Subcutaneous abdominal adipose tissue (tissue), 5 donors: ENCODE measurements around the gene CASS4.

Experiments used
- H3K27ac ChIP-seq: one replicate; pipeline ENCODE4 v1.7.0; 2013; ENCODE audit warnings: low read depth, mild to moderate bottlenecking, inconsistent platforms, low read length, moderate library complexity
- H3K27me3 ChIP-seq, 5 donors: one replicate each; pipeline ENCODE4 v1.7.0; 2013; ENCODE audit warnings: low read length in 5 of 5, inconsistent platforms in 1 of 5; ENCODE audit not compliant: control insufficient read depth in 5 of 5, insufficient read depth in 4 of 5
- H3K36me3 ChIP-seq, 5 donors: one replicate each; pipeline ENCODE4 v1.7.0; 2013; ENCODE audit warnings: low read length in 5 of 5; ENCODE audit not compliant: control insufficient read depth in 5 of 5, insufficient read depth in 5 of 5
- H3K4me1 ChIP-seq, 5 donors: one replicate each; pipeline ENCODE4 v1.7.0; 2013; ENCODE audit warnings: low read length in 5 of 5, mild to moderate bottlenecking in 3 of 5, moderate library complexity in 1 of 5; ENCODE audit not compliant: control insufficient read depth in 5 of 5, insufficient read depth in 5 of 5
- H3K4me3 ChIP-seq, 5 donors: one replicate each; pipeline ENCODE4 v1.7.0; 2013; ENCODE audit warnings: low read length in 5 of 5, low read depth in 1 of 5
- H3K9ac ChIP-seq, 5 donors: one replicate each; pipeline ENCODE4 v1.7.0; 2013; ENCODE audit warnings: low read length in 5 of 5, mild to moderate bottlenecking in 4 of 5, moderate library complexity in 3 of 5
- H3K9me3 ChIP-seq, 5 donors: one replicate each; pipeline ENCODE4 v1.7.0; 2013; ENCODE audit warnings: low read length in 5 of 5; ENCODE audit not compliant: control insufficient read depth in 5 of 5
- donor health status: healthy.
- donor health status: healthy.
- donor health status: healthy.
- donor health status: healthy.
- donor health status: healthy.

The CASS4 gene

GRCh38 chr20:56428881-56429280 is 16.8 kb downstream of the CASS4 start:
- H3K36me3 ChIP-seq: no peaks in the 10 kb centered on the region
- H3K9me3 ChIP-seq: no peaks in the 10 kb centered on the region
- no peak overlapping the region for H3K9ac ChIP-seq
- no peak overlapping the region for H3K27ac ChIP-seq
- no peak overlapping the region for H3K4me3 ChIP-seq
- peaks cover 0 to 3% (median 0%) of the 10 kb centered on the region in 5 donors for H3K27me3 ChIP-seq
- peaks cover 0 to 18% (median 9%) of the 10 kb centered on the region in 5 donors for H3K4me1 ChIP-seq

GRCh38 chr20:56429502-56429901 is 17.4 kb downstream of the CASS4 start:
- H3K4me3 ChIP-seq: no peak overlapping the region
- H3K4me1 ChIP-seq: peaks cover 0 to 18% (median 9%) of the 10 kb centered on the region in 5 donors
- H3K9me3 ChIP-seq: no peaks in the 10 kb centered on the region
- H3K9ac ChIP-seq: no peak overlapping the region
- peaks cover 0 to 3% (median 0%) of the 10 kb centered on the region in 5 donors for H3K27me3 ChIP-seq
- no peak overlapping the region for H3K27ac ChIP-seq
- no peaks in the 10 kb centered on the region for H3K36me3 ChIP-seq

GRCh38 chr20:56429941-56430340 is 17.9 kb downstream of the CASS4 start:
- Histone ChIP-seq H3K4me1 (peaks cover 0 to 18% (median 9%) of the 10 kb centered on the region in 5 donors), H3K27me3 (peaks cover 0 to 3% (median 0%) of the 10 kb centered on the region in 5 donors), H3K9ac (no peak overlapping the region), H3K9me3 (no peaks in the 10 kb centered on the region), H3K27ac (no peak overlapping the region), H3K36me3 (no peaks in the 10 kb centered on the region), H3K4me3 (no peak overlapping the region)

- Histone ChIP-seq H3K27ac (no peak overlapping the region), H3K9ac (no peak overlapping the region), H3K27me3 (peaks cover 0 to 3% (median 0%) of the 10 kb centered on the region in 5 donors), H3K4me3 (no peak overlapping the region), H3K36me3 (no peaks in the 10 kb centered on the region), H3K4me1 (peaks cover 0 to 18% (median 9%) of the 10 kb centered on the region in 5 donors), H3K9me3 (no peaks in the 10 kb centered on the region)
These were observed 18.4 kb downstream of the CASS4 start for GRCh38 chr20:56430461-56430860.

DNA sequence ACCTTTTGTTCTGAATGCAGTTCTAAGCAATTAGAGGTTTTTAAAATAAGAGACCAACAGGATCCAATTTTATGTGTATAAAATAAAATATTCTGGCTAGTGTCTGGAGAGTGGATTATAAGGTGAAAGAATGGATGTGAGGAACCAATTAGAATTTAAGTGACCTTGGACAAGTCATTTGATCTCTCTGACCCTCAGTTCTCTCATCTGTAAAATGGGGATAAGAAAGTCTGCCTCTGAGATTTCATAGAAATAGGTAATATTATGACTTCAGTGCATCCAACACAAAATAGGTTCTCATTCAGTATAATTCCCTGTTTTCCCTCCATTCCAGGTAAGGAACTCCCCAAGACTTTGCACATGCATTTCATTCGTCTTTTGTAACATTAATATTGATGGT is 18.9 kb downstream of the CASS4 start:
- Histone ChIP-seq H3K4me1 (peaks cover 0 to 18% (median 9%) of the 10 kb centered on the region in 5 donors), H3K36me3 (no peaks in the 10 kb centered on the region), H3K9ac (no peak overlapping the region), H3K27ac (no peak overlapping the region), H3K4me3 (no peak overlapping the region), H3K27me3 (peaks cover 0 to 3% (median 0%) of the 10 kb centered on the region in 5 donors), H3K9me3 (no peaks in the 10 kb centered on the region)

DNA sequence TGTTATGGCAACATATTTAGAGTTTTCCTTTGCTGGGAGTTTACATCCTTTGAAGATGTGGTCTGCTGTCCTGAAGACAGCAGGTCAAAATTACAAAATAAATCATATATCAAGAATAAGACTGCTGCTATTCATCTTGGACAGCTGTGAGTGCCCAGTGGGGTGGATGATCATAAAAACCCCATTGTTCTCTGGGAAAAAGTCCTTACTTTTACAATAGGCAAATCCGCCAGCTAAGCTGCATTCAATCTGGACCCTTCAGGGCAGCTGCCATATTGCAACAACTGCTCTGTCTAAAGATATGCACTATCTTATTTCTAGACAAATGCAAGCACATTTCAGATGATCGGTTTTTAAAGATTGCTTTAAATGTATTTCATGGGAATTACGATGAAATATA is 19.4 kb downstream of the CASS4 start:
- Histone ChIP-seq H3K4me3 (no peak overlapping the region), H3K27ac (no peak overlapping the region), H3K27me3 (peaks cover 0 to 3% (median 0%) of the 10 kb centered on the region in 5 donors), H3K9ac (no peak overlapping the region), H3K36me3 (no peaks in the 10 kb centered on the region), H3K4me1 (peaks cover 0 to 18% (median 9%) of the 10 kb centered on the region in 5 donors), H3K9me3 (no peaks in the 10 kb centered on the region)

DNA sequence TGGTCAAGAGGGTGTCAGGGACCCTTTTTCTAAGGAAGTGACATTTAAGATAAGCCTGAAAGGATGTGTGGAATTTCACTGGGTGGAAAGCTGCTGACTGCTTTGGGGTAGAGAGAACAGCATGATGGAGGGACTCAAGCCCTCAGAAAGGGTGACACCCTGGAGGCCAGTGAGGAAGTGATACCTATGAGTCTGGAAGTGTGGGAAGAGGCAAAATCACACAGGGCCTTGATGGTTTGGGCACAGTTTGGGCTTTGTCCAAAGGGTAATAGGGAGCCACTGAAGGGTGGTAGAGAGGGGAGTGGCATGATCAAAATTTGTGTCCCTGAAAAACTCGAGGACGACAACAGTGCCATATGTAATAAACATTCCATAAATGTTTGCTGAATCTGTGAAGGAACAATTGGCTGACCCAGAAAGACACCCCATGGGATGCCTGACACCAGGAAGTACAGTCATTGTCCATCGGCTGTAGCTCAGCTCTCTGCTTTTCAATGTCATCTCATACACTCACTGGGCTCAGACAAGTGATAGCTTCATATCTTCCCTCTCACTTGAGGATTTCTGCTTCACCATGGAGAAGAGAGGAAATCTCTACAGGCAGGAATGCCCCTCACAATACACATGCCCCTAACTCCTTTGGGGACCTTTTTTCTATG is 21.3 kb downstream of the CASS4 start:
- peaks cover 0 to 16% (median 9%) of the 10 kb centered on the region in 5 donors for H3K4me1 ChIP-seq
- no peaks in the 10 kb centered on the region for H3K9me3 ChIP-seq
- no peak overlapping the region for H3K9ac ChIP-seq
- H3K27ac ChIP-seq: no peak overlapping the region
- no peak overlapping the region for H3K4me3 ChIP-seq
- H3K36me3 ChIP-seq: peaks cover 0 to 2% (median 0%) of the 10 kb centered on the region in 5 donors
- H3K27me3 ChIP-seq: peaks cover 0 to 3% (median 0%) of the 10 kb centered on the region in 5 donors

- Histone ChIP-seq H3K27me3 (peaks cover 0 to 3% (median 0%) of the 10 kb centered on the region in 5 donors), H3K9me3 (no peaks in the 10 kb centered on the region), H3K4me1 (peaks cover 0 to 11% (median 9%) of the 10 kb centered on the region in 5 donors), H3K27ac (no peak overlapping the region), H3K36me3 (peaks cover 0 to 2% (median 0%) of the 10 kb centered on the region in 5 donors), H3K9ac (no peak overlapping the region), H3K4me3 (no peak overlapping the region)
These were observed 21.8 kb downstream of the CASS4 start for GRCh38 chr20:56433880-56434255.

DNA sequence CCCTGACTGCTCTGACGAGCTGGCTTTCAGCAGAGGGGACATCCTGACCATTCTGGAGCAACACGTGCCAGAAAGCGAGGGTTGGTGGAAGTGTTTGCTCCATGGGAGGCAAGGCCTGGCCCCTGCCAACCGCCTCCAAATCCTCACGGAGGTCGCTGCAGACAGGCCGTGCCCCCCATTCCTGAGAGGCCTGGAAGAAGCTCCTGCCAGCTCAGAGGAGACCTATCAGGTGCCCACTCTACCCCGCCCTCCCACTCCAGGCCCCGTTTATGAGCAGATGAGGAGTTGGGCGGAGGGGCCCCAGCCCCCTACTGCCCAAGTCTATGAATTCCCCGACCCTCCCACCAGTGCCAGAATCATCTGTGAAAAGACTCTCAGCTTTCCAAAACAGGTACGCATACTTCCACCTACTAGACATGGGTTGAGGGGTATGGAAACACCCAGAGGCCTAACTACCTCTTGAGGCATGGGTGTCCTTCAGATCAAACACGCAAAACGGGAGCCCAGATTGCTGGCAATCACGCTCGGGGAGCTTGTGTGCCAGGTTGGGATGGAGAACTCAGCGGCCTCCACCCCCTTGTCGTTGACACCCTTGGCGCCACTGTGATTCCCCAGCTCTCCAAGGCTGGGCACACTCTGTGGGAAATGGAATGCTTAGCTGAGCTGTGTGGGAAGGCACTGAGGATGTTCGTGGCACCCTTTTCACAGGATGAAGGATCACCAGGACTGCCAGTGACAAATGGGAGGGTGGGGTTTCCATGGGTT is 25.3 kb downstream of the CASS4 start:
- peaks cover 0 to 2% (median 0%) of the 10 kb centered on the region in 5 donors for H3K36me3 ChIP-seq
- H3K4me1 ChIP-seq: peaks cover 0 to 9% (median 0%) of the 10 kb centered on the region in 5 donors
- no peaks in the 10 kb centered on the region for H3K9me3 ChIP-seq
- H3K9ac ChIP-seq: no peak overlapping the region
- peaks cover 0 to 3% (median 0%) of the 10 kb centered on the region in 5 donors for H3K27me3 ChIP-seq
- H3K4me3 ChIP-seq: no peak overlapping the region
- H3K27ac ChIP-seq: no peak overlapping the region

- Histone ChIP-seq H3K4me3 (no peak overlapping the region), H3K9ac (no peak overlapping the region)
These were observed 26.2 kb downstream of the CASS4 start for GRCh38 chr20:56438284-56438683.

More at GRCh38 chr20:56438284-56438683, 26.2 kb downstream of the CASS4 start:
- no peak overlapping the region for H3K27ac ChIP-seq
- H3K27me3 ChIP-seq: no peaks in the 10 kb centered on the region
- H3K36me3 ChIP-seq: peaks cover 0 to 2% (median 0%) of the 10 kb centered on the region in 5 donors
- H3K4me1 ChIP-seq: peaks cover 0 to 13% (median 0%) of the 10 kb centered on the region in 5 donors
- H3K9me3 ChIP-seq: no peaks in the 10 kb centered on the region
